Measurements from ENCODE around the gene MNS1. TPM values are rescaled to one million over a fixed set of nuclear protein-coding genes. Genes with fewer than 3 reads are reported as not detected.
"Not testable (repeated sequence)": the region's sequence is repeated elsewhere in the genome, so short reads cannot be mapped to it uniquely, and the experiment has no call there.

Gene MNS1
- total and polyA plus RNA-seq, 2 experiments from 2014 or later, result 0.70 to 1.2 TPM

GRCh38 chr15:56432304-56432703 lies 32.6 kb downstream of the MNS1 start:
- no peak overlapping the region for H3K4me2 ChIP-seq
- H4K20me1 ChIP-seq (ENCODE audit: insufficient read depth, poor library complexity, severe bottlenecking), result no peaks in the 10 kb centered on the region
- no peak overlapping the region for H2AFZ ChIP-seq
- no peaks in the 10 kb centered on the region for H3K4me1 ChIP-seq (ENCODE audit: insufficient read depth)
- no peaks in the 10 kb centered on the region for H3K36me3 ChIP-seq (replicated peaks; ENCODE audit: insufficient read depth, low read depth)
- H3K9me2 ChIP-seq (replicated peaks; ENCODE audit: insufficient read depth), result no peaks in the 10 kb centered on the region
- no peaks in the 10 kb centered on the region for H3K9me3 ChIP-seq (ENCODE audit: low read depth)
- TF ChIP-seq EZH2 (IDR thresholded peaks at IDR 0.05; ENCODE audit: borderline replicate concordance), result no peak
- TF ChIP-seq EZH2phosphoT487 (IDR thresholded peaks at IDR 0.05; ENCODE audit: low read depth, severe bottlenecking, unreplicated experiment), result no peak
- no peak for TF ChIP-seq CTCF (IDR thresholded peaks at IDR 0.05; ENCODE audit: poor library complexity)
- no peak for DNase-seq (ENCODE audit: low spot score)
- no peaks in the 10 kb centered on the region for H3K79me2 ChIP-seq
- no peaks in the 10 kb centered on the region for H3K27me3 ChIP-seq
- H3K27ac ChIP-seq, result no peak overlapping the region
- 94% methylated on average over 5 of the region's 5 CpGs for WGBS (ENCODE audit: low lambda C conversion rate, missing lambda C conversion rate)
- no peak overlapping the region for H3K4me3 ChIP-seq

GRCh38 chr15:56428821-56429458 lies 36.0 kb downstream of the MNS1 start:
- 10% methylated on average over 2 of the region's 2 CpGs for WGBS (ENCODE audit: low lambda C conversion rate, missing lambda C conversion rate)
- H3K79me2 ChIP-seq, result no peaks in the 10 kb centered on the region
- H4K20me1 ChIP-seq (ENCODE audit: insufficient read depth, poor library complexity, severe bottlenecking), result no peaks in the 10 kb centered on the region
- no peak overlapping the region for H3K27ac ChIP-seq
- no peak overlapping the region for H3K4me3 ChIP-seq
- H3K4me1 ChIP-seq (ENCODE audit: insufficient read depth), result no peaks in the 10 kb centered on the region
- H3K36me3 ChIP-seq (replicated peaks; ENCODE audit: insufficient read depth, low read depth), result no peaks in the 10 kb centered on the region
- H3K9me3 ChIP-seq (ENCODE audit: low read depth), result no peaks in the 10 kb centered on the region
- no peak overlapping the region for H3K4me2 ChIP-seq
- H3K27me3 ChIP-seq, result no peaks in the 10 kb centered on the region
- H3K9me2 ChIP-seq (replicated peaks; ENCODE audit: insufficient read depth), result no peaks in the 10 kb centered on the region
- peak; percentile 16 for DNase-seq (ENCODE audit: low spot score)
- TF ChIP-seq CTCF (IDR thresholded peaks at IDR 0.05; ENCODE audit: poor library complexity) (peak; percentile 68), EZH2 (IDR thresholded peaks at IDR 0.05; ENCODE audit: borderline replicate concordance) (no peak)
- no peak overlapping the region for H2AFZ ChIP-seq

- Histone ChIP-seq H3K4me1 (ENCODE audit: insufficient read depth) (no peaks in the 10 kb centered on the region), H2AFZ (no peak overlapping the region), H3K4me3 (no peak overlapping the region), H3K27ac (no peak overlapping the region), H3K79me2 (no peaks in the 10 kb centered on the region), H3K36me3 (replicated peaks; ENCODE audit: insufficient read depth, low read depth) (no peaks in the 10 kb centered on the region), H3K9me2 (replicated peaks; ENCODE audit: insufficient read depth) (no peaks in the 10 kb centered on the region), H4K20me1 (ENCODE audit: insufficient read depth, poor library complexity, severe bottlenecking) (no peaks in the 10 kb centered on the region), H3K27me3 (no peaks in the 10 kb centered on the region), H3K4me2 (no peak overlapping the region), H3K9me3 (ENCODE audit: low read depth) (no peaks in the 10 kb centered on the region)
- TF ChIP-seq EZH2 (IDR thresholded peaks at IDR 0.05; ENCODE audit: borderline replicate concordance) (no peak), EZH2phosphoT487 (IDR thresholded peaks at IDR 0.05; ENCODE audit: low read depth, severe bottlenecking, unreplicated experiment) (no peak), CTCF (IDR thresholded peaks at IDR 0.05; ENCODE audit: poor library complexity) (no peak)
- DNase-seq (ENCODE audit: low spot score), result no peak
- 100% methylated on average over 1 of the region's 1 CpG for WGBS (ENCODE audit: low lambda C conversion rate, missing lambda C conversion rate)
These were observed 39.0 kb downstream of the MNS1 start for GRCh38 chr15:56425976-56426375.

GRCh38 chr15:56425276-56425675 lies 39.7 kb downstream of the MNS1 start:
- no peak for DNase-seq (ENCODE audit: low spot score)
- Histone ChIP-seq H3K27me3 (no peaks in the 10 kb centered on the region), H2AFZ (no peak overlapping the region), H3K36me3 (replicated peaks; ENCODE audit: insufficient read depth, low read depth) (no peaks in the 10 kb centered on the region), H3K4me3 (no peak overlapping the region), H3K79me2 (no peaks in the 10 kb centered on the region), H3K4me2 (no peak overlapping the region), H3K9me3 (ENCODE audit: low read depth) (no peaks in the 10 kb centered on the region), H4K20me1 (ENCODE audit: insufficient read depth, poor library complexity, severe bottlenecking) (no peaks in the 10 kb centered on the region), H3K27ac (no peak overlapping the region), H3K9me2 (replicated peaks; ENCODE audit: insufficient read depth) (no peaks in the 10 kb centered on the region), H3K4me1 (ENCODE audit: insufficient read depth) (no peaks in the 10 kb centered on the region)
- TF ChIP-seq EZH2 (IDR thresholded peaks at IDR 0.05; ENCODE audit: borderline replicate concordance), result no peak
- no peak for TF ChIP-seq CTCF (IDR thresholded peaks at IDR 0.05; ENCODE audit: poor library complexity)
- TF ChIP-seq EZH2phosphoT487 (IDR thresholded peaks at IDR 0.05; ENCODE audit: low read depth, severe bottlenecking, unreplicated experiment), result no peak

GRCh38 chr15:56413114-56413733 lies 51.7 kb downstream of the MNS1 start:
- H3K9me2 ChIP-seq (replicated peaks; ENCODE audit: insufficient read depth); H3K4me3 ChIP-seq: not testable (repeated sequence)
- 92% methylated on average over 1 of the region's 1 CpG for WGBS (ENCODE audit: low lambda C conversion rate, missing lambda C conversion rate)

More at GRCh38 chr15:56413114-56413733, 51.7 kb downstream of the MNS1 start:
- not testable (repeated sequence) for DNase-seq (ENCODE audit: low spot score); H3K4me1 ChIP-seq (ENCODE audit: insufficient read depth); H4K20me1 ChIP-seq (ENCODE audit: insufficient read depth, poor library complexity, severe bottlenecking); H3K27me3 ChIP-seq; H3K4me2 ChIP-seq; H2AFZ ChIP-seq; H3K9me3 ChIP-seq (ENCODE audit: low read depth); H3K36me3 ChIP-seq (replicated peaks; ENCODE audit: insufficient read depth, low read depth); H3K27ac ChIP-seq; H3K79me2 ChIP-seq
